Psoas muscle (tissue), 8 donors: ENCODE measurements around the gene U2SURP. TPM values are rescaled to one million over a fixed set of nuclear protein-coding genes. Genes with fewer than 3 reads are reported as not detected.

Experiments
- ATAC-seq, 4 donors: fragments of 200-7000 bp; cut with Tn5 transposase; one replicate each; pipeline ENCODE4 v1.9.1; 2020; ENCODE audit warnings: moderate library complexity in 3 of 4, mild to moderate bottlenecking in 2 of 4
- DNase-seq, 2 donors: peaks; one replicate each; pipeline ENCODE4 v3.0.0-alpha.2; 2020
- H3K27ac ChIP-seq: fragments of 200-600 bp; one replicate; pipeline ENCODE4 v1.8.0; 2022
- H3K27me3 ChIP-seq, 3 donors: fragments of 200-600 bp in 1 of 3; one replicate each; pipeline versions ENCODE4 v1.6.1 to v1.8.0; 2013 to 2022; ENCODE audit warnings: low read length in 2 of 3, mild to moderate bottlenecking in 2 of 3, moderate library complexity in 1 of 3; ENCODE audit not compliant: insufficient read depth in 3 of 3
- H3K36me3 ChIP-seq, 2 donors: fragments of 200-600 bp in 1 of 2; one replicate each; pipeline versions ENCODE4 v1.6.1 to v1.8.0; 2013 to 2022; ENCODE audit warnings: low read depth in 1 of 2, mild to moderate bottlenecking in 1 of 2, moderate library complexity in 1 of 2; ENCODE audit not compliant: insufficient read depth in 1 of 2
- H3K4me1 ChIP-seq: fragments of 200-600 bp; one replicate; pipeline ENCODE4 v1.8.0; 2022
- H3K4me3 ChIP-seq: fragments of 200-600 bp; one replicate; pipeline ENCODE4 v1.8.0; 2022; ENCODE audit warnings: mild to moderate bottlenecking
- H3K9me3 ChIP-seq: fragments of 200-600 bp; one replicate; pipeline ENCODE4 v1.8.0; 2022
- WGBS, 3 donors: extraction: QIAGEN DNeasy Blood & Tissue Kit; methylation state at CpG; one replicate each; pipeline versions ENCODE4 v1.1.6 to v1.1.7; 2013; 5-methylcytosine and 5-hydroxymethylcytosine counted together
- intact Hi-C, 2 donors: fragments of 100-400 bp; cut with DNase I; formaldehyde crosslinking; loops; one replicate each; pipeline versions ENCODE4 v1.11.0 to v1.14.2; 2022
- polyA plus RNA-seq, 3 donors: library from polyadenylated mRNA; stranded (reverse); fragments of 200-250 nt; gene quantifications; one replicate each; pipeline ENCODE4 v1.2.3, GENCODE V29; 2013
- total RNA-seq, 4 donors: library from RNA; stranded (reverse); fragmentation: NEBNext Ultra II Directional in 2 of 4; extraction: Animal tissue kit (Norgen Biotek cat#: 25700) in 2 of 4; gene quantifications; one replicate each; pipeline versions ENCODE4 v1.2.1 to v1.2.4, GENCODE V29; 2021 to 2023
- TF ChIP-seq, protein P1 (sequence below): fragments of 200-600 bp; IDR thresholded peaks from one replicate; pipeline ENCODE4 v1.8.0; 2022; ENCODE audit warnings: antibody characterized with exemption
- donor health status: healthy with polysubstance abuse.
- donor health status: DM: no; HTN: no; CAD: no; lungs with moderate emphysema.
- donor health status: Bipolar disorder and iron deficiency.
- donor health status: healthy.
- donor health status: DM: yes; HTN: yes; CAD: no.
- donor health status: DM: no; HTN: no; CAD: no.
- donor health status: DM: no; HTN: no; CAD: no.
- donor health status: DM: yes; HTN: yes; CAD: no.

The U2SURP gene
- total and polyA plus RNA-seq, 7 donors, result 20.5 to 69.3 (median 39.8) TPM

DNA sequence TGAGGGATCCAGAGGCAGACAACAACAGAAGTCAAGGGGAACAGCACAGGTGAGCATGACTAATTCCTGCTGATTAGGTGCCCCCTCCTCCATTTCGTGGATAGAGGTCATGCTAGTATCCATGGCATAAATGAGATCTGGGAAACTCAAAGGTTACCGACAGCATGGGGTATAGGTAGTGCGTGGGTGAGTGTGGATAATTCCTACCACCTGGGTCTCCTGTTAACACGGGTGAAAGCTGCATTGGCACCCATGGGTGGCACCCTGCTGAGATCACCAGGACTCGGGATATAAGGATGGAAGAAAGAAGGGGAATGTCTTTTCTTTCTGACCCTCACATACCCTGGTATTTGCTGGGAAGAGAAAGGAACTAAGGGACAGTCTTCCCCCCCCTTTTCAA, 103.8 kb downstream of the U2SURP start:
- intact Hi-C loops, result no loop called here
- WGBS, 3 donors, result 78 to 87% (median 81%) methylated on average over 5 of the region's 5 CpGs
- TF ChIP-seq, protein P1, sequence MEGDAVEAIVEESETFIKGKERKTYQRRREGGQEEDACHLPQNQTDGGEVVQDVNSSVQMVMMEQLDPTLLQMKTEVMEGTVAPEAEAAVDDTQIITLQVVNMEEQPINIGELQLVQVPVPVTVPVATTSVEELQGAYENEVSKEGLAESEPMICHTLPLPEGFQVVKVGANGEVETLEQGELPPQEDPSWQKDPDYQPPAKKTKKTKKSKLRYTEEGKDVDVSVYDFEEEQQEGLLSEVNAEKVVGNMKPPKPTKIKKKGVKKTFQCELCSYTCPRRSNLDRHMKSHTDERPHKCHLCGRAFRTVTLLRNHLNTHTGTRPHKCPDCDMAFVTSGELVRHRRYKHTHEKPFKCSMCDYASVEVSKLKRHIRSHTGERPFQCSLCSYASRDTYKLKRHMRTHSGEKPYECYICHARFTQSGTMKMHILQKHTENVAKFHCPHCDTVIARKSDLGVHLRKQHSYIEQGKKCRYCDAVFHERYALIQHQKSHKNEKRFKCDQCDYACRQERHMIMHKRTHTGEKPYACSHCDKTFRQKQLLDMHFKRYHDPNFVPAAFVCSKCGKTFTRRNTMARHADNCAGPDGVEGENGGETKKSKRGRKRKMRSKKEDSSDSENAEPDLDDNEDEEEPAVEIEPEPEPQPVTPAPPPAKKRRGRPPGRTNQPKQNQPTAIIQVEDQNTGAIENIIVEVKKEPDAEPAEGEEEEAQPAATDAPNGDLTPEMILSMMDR, result no peak
- H3K9me3 ChIP-seq, result peaks cover 8% of the 10 kb centered on the region
- H3K36me3 ChIP-seq, result no peaks in the 10 kb centered on the region
- ATAC-seq (no peak), DNase-seq (no peak)
- H3K27me3 ChIP-seq, result peaks cover 0 to 2% (median 0%) of the 10 kb centered on the region in 3 donors
- no peaks in the 10 kb centered on the region for H3K4me1 ChIP-seq
- H3K4me3 ChIP-seq, result no peak overlapping the region
- no peak overlapping the region for H3K27ac ChIP-seq

DNA sequence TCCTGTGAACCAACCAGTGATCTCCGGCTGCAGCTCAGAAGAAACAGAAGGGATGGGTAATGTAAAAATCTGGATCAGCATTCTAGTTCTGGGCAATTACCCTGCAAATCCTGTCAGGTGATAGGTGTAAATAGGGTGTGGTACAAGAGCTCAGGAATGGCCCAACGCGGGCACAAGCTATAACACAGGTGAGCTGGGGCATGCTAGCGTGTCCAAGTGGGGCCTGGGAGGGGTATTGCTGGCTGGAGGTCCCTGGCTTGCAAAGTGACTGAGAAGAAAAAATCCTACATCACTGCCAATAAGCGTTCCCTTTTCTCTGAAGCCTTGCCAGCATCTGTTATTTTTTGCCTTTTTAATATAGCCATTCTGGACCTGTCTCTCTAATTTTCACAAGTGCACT, 108.5 kb downstream of the U2SURP start:
- ATAC-seq (no peak), DNase-seq (no peak)
- H3K27ac ChIP-seq, result no peak overlapping the region
- H3K4me1 ChIP-seq, result no peaks in the 10 kb centered on the region
- 69 to 74% (median 73%) methylated on average over 5 of the region's 5 CpGs for WGBS, 3 donors
- H3K4me3 ChIP-seq, result no peak overlapping the region
- intact Hi-C loops, result no loop called here
- no peaks in the 10 kb centered on the region for H3K36me3 ChIP-seq
- TF ChIP-seq, protein P1, result no peak
- peaks cover under 1% of the 10 kb centered on the region for H3K9me3 ChIP-seq
- peaks cover 0 to 4% (median 0%) of the 10 kb centered on the region in 3 donors for H3K27me3 ChIP-seq

Other genes with a start within 250 kb of the U2SURP start
- gene PCOLCE2, start 112.5 kb upstream of the U2SURP start, total RNA-seq, result 1 to 10 TPM; 1.5 to 8.9 (median 4.0) TPM
- 1 to 10 TPM; 1.4 to 5.1 (median 3.6) TPM for gene PCOLCE2, start 112.5 kb upstream of the U2SURP start, polyA plus RNA-seq
- 1 to 10 TPM in 3 of 4 donors, under 1 TPM in 1; 0.53 to 2.6 (median 2.3) TPM for gene PAQR9, start 37.9 kb upstream of the U2SURP start, total RNA-seq
- 1 to 10 TPM in 2 of 3 donors, under 1 TPM in 1; 1.00 to 5.8 (median 1.4) TPM for gene PAQR9, start 37.9 kb upstream of the U2SURP start, polyA plus RNA-seq
- 1 to 10 TPM; 1.1 to 2.1 (median 1.8) TPM for gene CHST2, start 118.2 kb downstream of the U2SURP start, total RNA-seq
- gene CHST2, start 118.2 kb downstream of the U2SURP start, polyA plus RNA-seq, result 1 to 10 TPM in 2 of 3 donors, under 1 TPM in 1; 0.64 to 2.9 (median 1.4) TPM